GM21786 (cell line): ENCODE results near the gene WDR83.
A peak's percentile ranks its signal among the peaks of the same experiment; 100 is the strongest.
"Not testable (repeated sequence)": the region's sequence is repeated elsewhere in the genome, so short reads cannot be mapped to it uniquely, and the experiment has no call there.

Experiments
- ATAC-seq: cut with Tn5 transposase; IDR thresholded peaks from one replicate; pipeline ENCODE4 v1.9.1; 2021; ENCODE audit not compliant: unreplicated experiment

WDR83 gene

GRCh38 chr19:12681074-12681987, 14.7 kb downstream of the WDR83 start, which contains the start of gene DHPS:
DHPS (minus strand) TSS chr19:12681880; CDS start chr19:12681766, 114 bp downstream.
- peak; percentile 69 for ATAC-seq

- no peak for ATAC-seq
Observed at GRCh38 chr19:12685831-12686230, 19.2 kb downstream of the WDR83 start.

- no peak for ATAC-seq
Observed at GRCh38 chr19:12687496-12688196, 21.0 kb downstream of the WDR83 start, which contains the start of gene GNG14. GNG14 (plus strand) TSS chr19:12687998; CDS start chr19:12688049, 51 bp downstream.

- no peak for ATAC-seq
Observed at GRCh38 chr19:12689012-12689411, 22.4 kb downstream of the WDR83 start.

GRCh38 chr19:12689581-12690216, 23.1 kb downstream of the WDR83 start:
- ATAC-seq = no peak

- no peak for ATAC-seq
Observed at GRCh38 chr19:12692960-12693359, 26.4 kb downstream of the WDR83 start.

GRCh38 chr19:12694641-12695040, 28.0 kb downstream of the WDR83 start:
- no peak for ATAC-seq

GRCh38 chr19:12695096-12695495, 28.5 kb downstream of the WDR83 start:
- ATAC-seq = no peak

GRCh38 chr19:12695514-12695913, 28.9 kb downstream of the WDR83 start:
- no peak for ATAC-seq

GRCh38 chr19:12695997-12696365, 29.4 kb downstream of the WDR83 start:
- ATAC-seq = no peak

GRCh38 chr19:12696366-12697335, 30.0 kb downstream of the WDR83 start, which contains the start of gene FBXW9:
FBXW9 (minus strand) TSS chr19:12696631; CDS start chr19:12696581, 50 bp downstream.
- peak; percentile 75 for ATAC-seq

GRCh38 chr19:12697425-12697824, 30.8 kb downstream of the WDR83 start:
- ATAC-seq = not testable (repeated sequence)

GRCh38 chr19:12698138-12698537, 31.5 kb downstream of the WDR83 start:
- ATAC-seq = no peak

- ATAC-seq = no peak
Observed at GRCh38 chr19:12701596-12702282, 35.1 kb downstream of the WDR83 start.

GRCh38 chr19:12703046-12703445, 36.4 kb downstream of the WDR83 start:
- ATAC-seq = no peak

GRCh38 chr19:12705169-12705568, 38.6 kb downstream of the WDR83 start:
- no peak for ATAC-seq

GRCh38 chr19:12705654-12706331, 39.2 kb downstream of the WDR83 start:
- no peak for ATAC-seq

- no peak for ATAC-seq
Observed at GRCh38 chr19:12706332-12706718, 39.7 kb downstream of the WDR83 start.

- ATAC-seq = no peak
Observed at GRCh38 chr19:12708641-12709040, 42.0 kb downstream of the WDR83 start.
